ENCODE results near the gene ATXN10. TPM values are rescaled to one million over a fixed set of nuclear protein-coding genes. Genes with fewer than 3 reads are reported as not detected.

ATXN10 gene
- total and polyA plus RNA-seq, 2 experiments from 2014 or later, result 99.0 to 163 TPM

DNA sequence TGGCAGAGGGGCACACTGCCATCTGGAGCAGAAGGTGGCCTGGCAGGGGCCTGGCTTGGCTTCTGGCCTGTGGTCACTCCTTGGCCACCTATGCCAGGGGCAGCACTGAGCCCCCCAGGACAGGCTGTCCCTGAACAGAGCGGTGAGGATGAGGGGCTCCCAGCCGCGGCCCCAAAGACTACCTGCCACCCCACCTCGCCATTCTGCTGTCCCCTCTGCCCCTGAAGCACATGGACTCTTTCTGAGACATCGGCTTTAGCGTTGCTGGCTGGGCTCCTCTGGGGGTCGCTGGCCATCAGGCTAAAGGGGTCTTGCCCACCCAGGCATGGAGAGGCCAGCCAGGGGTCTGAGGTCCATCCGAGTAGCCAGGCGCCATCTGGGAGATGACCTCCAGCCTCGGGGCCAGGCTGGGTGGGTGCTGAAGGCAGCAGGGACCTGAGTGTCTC is 217.5 kb downstream of the ATXN10 start:
- ATAC-seq (no peak), DNase-seq (ENCODE audit: low spot score) (no peak)
- Histone ChIP-seq H3K79me2 (replicated peaks; ENCODE audit: insufficient read depth) (no peaks in the 10 kb centered on the region), H3K36me3 (ENCODE audit: insufficient read depth) (no peaks in the 10 kb centered on the region), H4K20me1 (replicated peaks; ENCODE audit: insufficient read depth) (no peaks in the 10 kb centered on the region), H3K27me3 (ENCODE audit: insufficient read depth) (no peaks in the 10 kb centered on the region), H3K4me1 (ENCODE audit: insufficient read depth) (no peaks in the 10 kb centered on the region), H3K4me2 (no peak overlapping the region), H3K4me3 (no peak overlapping the region), H2AFZ (0 out of 2 replicates have a peak overlapping the region, but pooled peaks have one; percentile 56), H3F3A (replicated peaks; ENCODE audit: low read depth) (no peaks in the 10 kb centered on the region), H3K27ac (ENCODE audit: low read depth) (no peak overlapping the region), H3K9me2 (ENCODE audit: insufficient read depth) (no peaks in the 10 kb centered on the region)
- Mint-ChIP-seq H3K4me3 (no peak overlapping the region), H3K27ac (no peak overlapping the region), H3K36me3 (ENCODE audit: low read depth) (no peaks in the 10 kb centered on the region), H3K9me3 (no peaks in the 10 kb centered on the region; the same call in 2 of the 3 replicates), H3K27me3 (ENCODE audit: insufficient read depth, low read depth, poor library complexity) (peaks cover 13% of the 10 kb centered on the region), H3K4me1 (no peaks in the 10 kb centered on the region)
- TF ChIP-seq ZNF331 (CRISPR knock-in tag; IDR thresholded peaks at IDR 0.05; ENCODE audit: low read depth) (no peak), POLR2AphosphoS5 (IDR thresholded peaks at IDR 0.05; ENCODE audit: low read depth) (no peak), CREB1 (CRISPR knock-in tag; IDR thresholded peaks at IDR 0.05; ENCODE audit: low read depth) (no peak), EZH2 (IDR thresholded peaks at IDR 0.05; ENCODE audit: low read depth, unreplicated experiment) (no peak), EZH2phosphoT487 (IDR thresholded peaks at IDR 0.05; ENCODE audit: unreplicated experiment) (no peak), JUNB (IDR thresholded peaks at IDR 0.05; ENCODE audit: unreplicated experiment) (no peak), ZNF114 (CRISPR knock-in tag; IDR thresholded peaks at IDR 0.05) (no peak)
- TF ChIP-seq, protein P1, sequence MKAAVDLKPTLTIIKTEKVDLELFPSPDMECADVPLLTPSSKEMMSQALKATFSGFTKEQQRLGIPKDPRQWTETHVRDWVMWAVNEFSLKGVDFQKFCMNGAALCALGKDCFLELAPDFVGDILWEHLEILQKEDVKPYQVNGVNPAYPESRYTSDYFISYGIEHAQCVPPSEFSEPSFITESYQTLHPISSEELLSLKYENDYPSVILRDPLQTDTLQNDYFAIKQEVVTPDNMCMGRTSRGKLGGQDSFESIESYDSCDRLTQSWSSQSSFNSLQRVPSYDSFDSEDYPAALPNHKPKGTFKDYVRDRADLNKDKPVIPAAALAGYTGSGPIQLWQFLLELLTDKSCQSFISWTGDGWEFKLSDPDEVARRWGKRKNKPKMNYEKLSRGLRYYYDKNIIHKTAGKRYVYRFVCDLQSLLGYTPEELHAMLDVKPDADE (IDR thresholded peaks at IDR 0.05), result no peak
- TF ChIP-seq, protein P2, sequence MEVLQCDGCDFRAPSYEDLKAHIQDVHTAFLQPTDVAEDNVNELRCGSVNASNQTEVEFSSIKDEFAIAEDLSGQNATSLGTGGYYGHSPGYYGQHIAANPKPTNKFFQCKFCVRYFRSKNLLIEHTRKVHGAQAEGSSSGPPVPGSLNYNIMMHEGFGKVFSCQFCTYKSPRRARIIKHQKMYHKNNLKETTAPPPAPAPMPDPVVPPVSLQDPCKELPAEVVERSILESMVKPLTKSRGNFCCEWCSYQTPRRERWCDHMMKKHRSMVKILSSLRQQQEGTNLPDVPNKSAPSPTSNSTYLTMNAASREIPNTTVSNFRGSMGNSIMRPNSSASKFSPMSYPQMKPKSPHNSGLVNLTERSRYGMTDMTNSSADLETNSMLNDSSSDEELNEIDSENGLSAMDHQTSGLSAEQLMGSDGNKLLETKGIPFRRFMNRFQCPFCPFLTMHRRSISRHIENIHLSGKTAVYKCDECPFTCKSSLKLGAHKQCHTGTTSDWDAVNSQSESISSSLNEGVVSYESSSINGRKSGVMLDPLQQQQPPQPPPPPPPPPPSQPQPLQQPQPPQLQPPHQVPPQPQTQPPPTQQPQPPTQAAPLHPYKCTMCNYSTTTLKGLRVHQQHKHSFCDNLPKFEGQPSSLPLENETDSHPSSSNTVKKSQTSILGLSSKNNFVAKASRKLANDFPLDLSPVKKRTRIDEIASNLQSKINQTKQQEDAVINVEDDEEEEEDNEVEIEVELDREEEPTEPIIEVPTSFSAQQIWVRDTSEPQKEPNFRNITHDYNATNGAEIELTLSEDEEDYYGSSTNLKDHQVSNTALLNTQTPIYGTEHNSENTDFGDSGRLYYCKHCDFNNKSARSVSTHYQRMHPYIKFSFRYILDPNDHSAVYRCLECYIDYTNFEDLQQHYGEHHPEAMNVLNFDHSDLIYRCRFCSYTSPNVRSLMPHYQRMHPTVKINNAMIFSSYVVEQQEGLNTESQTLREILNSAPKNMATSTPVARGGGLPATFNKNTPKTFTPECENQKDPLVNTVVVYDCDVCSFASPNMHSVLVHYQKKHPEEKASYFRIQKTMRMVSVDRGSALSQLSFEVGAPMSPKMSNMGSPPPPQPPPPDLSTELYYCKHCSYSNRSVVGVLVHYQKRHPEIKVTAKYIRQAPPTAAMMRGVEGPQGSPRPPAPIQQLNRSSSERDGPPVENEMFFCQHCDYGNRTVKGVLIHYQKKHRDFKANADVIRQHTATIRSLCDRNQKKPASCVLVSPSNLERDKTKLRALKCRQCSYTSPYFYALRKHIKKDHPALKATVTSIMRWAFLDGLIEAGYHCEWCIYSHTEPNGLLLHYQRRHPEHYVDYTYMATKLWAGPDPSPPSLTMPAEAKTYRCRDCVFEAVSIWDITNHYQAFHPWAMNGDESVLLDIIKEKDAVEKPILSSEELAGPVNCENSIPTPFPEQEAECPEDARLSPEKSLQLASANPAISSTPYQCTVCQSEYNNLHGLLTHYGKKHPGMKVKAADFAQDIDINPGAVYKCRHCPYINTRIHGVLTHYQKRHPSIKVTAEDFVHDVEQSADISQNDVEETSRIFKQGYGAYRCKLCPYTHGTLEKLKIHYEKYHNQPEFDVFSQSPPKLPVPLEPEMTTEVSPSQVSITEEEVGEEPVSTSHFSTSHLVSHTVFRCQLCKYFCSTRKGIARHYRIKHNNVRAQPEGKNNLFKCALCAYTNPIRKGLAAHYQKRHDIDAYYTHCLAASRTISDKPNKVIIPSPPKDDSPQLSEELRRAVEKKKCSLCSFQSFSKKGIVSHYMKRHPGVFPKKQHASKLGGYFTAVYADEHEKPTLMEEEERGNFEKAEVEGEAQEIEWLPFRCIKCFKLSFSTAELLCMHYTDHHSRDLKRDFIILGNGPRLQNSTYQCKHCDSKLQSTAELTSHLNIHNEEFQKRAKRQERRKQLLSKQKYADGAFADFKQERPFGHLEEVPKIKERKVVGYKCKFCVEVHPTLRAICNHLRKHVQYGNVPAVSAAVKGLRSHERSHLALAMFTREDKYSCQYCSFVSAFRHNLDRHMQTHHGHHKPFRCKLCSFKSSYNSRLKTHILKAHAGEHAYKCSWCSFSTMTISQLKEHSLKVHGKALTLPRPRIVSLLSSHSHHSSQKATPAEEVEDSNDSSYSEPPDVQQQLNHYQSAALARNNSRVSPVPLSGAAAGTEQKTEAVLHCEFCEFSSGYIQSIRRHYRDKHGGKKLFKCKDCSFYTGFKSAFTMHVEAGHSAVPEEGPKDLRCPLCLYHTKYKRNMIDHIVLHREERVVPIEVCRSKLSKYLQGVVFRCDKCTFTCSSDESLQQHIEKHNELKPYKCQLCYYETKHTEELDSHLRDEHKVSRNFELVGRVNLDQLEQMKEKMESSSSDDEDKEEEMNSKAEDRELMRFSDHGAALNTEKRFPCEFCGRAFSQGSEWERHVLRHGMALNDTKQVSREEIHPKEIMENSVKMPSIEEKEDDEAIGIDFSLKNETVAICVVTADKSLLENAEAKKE (CRISPR knock-in tag; IDR thresholded peaks at IDR 0.05), result no peak
- TF ChIP-seq, protein P3, sequence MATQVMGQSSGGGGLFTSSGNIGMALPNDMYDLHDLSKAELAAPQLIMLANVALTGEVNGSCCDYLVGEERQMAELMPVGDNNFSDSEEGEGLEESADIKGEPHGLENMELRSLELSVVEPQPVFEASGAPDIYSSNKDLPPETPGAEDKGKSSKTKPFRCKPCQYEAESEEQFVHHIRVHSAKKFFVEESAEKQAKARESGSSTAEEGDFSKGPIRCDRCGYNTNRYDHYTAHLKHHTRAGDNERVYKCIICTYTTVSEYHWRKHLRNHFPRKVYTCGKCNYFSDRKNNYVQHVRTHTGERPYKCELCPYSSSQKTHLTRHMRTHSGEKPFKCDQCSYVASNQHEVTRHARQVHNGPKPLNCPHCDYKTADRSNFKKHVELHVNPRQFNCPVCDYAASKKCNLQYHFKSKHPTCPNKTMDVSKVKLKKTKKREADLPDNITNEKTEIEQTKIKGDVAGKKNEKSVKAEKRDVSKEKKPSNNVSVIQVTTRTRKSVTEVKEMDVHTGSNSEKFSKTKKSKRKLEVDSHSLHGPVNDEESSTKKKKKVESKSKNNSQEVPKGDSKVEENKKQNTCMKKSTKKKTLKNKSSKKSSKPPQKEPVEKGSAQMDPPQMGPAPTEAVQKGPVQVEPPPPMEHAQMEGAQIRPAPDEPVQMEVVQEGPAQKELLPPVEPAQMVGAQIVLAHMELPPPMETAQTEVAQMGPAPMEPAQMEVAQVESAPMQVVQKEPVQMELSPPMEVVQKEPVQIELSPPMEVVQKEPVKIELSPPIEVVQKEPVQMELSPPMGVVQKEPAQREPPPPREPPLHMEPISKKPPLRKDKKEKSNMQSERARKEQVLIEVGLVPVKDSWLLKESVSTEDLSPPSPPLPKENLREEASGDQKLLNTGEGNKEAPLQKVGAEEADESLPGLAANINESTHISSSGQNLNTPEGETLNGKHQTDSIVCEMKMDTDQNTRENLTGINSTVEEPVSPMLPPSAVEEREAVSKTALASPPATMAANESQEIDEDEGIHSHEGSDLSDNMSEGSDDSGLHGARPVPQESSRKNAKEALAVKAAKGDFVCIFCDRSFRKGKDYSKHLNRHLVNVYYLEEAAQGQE (IDR thresholded peaks at IDR 0.05; ENCODE audit: unreplicated experiment), result no peak

Data from GM23338 (cell line).